HEK293 (cell line): Measurements from ENCODE around the gene TYMS.

ENCODE experiments used
- CTCF ChIA-PET: fragments of 350-600 bp; formaldehyde crosslinking; extraction: SDS; loops from one replicate; lab custom pipeline; 2021; ENCODE audit warnings: antibody characterized with exemption; lab: Yijun Ruan, JAX
- POLR2A ChIA-PET: fragments of 300-600 bp; formaldehyde crosslinking; extraction: SDS; loops from one replicate; lab custom pipeline; 2020; ENCODE audit warnings: antibody characterized with exemption, inconsistent platforms; lab: Yijun Ruan, JAX
- H3K27ac ChIP-seq: fragments of 200-500 bp; sonication (Bioruptor generic); 2 replicates; pipeline ENCODE4 v1.5.1; 2014; ENCODE audit warnings: low read depth, low read length, control low read depth, inconsistent platforms; ENCODE audit errors: extremely low read depth
- H3K36me3 ChIP-seq, 2 experiments: fragments of 200-500 bp in 1 of 2; sonication (Bioruptor generic) in 1 of 2; 1 replicate in 1 of 2; 2 replicates in 1 of 2; pipeline ENCODE4 v1.5.1; 2014 to 2017; ENCODE audit warnings: inconsistent platforms in 2 of 2, low read length in 2 of 2; ENCODE audit not compliant: control insufficient read depth in 2 of 2, insufficient read depth in 1 of 2
- H3K4me1 ChIP-seq: fragments of 200-500 bp; sonication (Bioruptor generic); 2 replicates; pipeline ENCODE4 v1.5.1; 2014; ENCODE audit warnings: mild to moderate bottlenecking, low read length, inconsistent platforms; ENCODE audit not compliant: control insufficient read depth, insufficient read depth
- H3K4me3 ChIP-seq: 2 replicates; pipeline ENCODE4 v1.5.1; 2011; ENCODE audit warnings: low read depth, mild to moderate bottlenecking, control low read depth, low read length, moderate library complexity
- H3K9me3 ChIP-seq: fragments of 200-500 bp; sonication (Bioruptor generic); 2 replicates; pipeline ENCODE4 v1.5.1; 2014; ENCODE audit warnings: low read depth, low read length, inconsistent platforms; ENCODE audit not compliant: control insufficient read depth, insufficient read depth
- KLF7 ChIP-seq: fragments of 450-650 bp; formaldehyde crosslinking; IDR thresholded peaks from 2 replicates; pipeline ENCODE4 v1.5.1; 2016; ENCODE audit warnings: missing biosample characterization, missing genetic modification characterization, borderline replicate concordance
- MZF1 ChIP-seq: fragments of 450-650 bp; formaldehyde crosslinking; IDR thresholded peaks from 2 replicates; pipeline ENCODE4 v1.5.1; 2017; ENCODE audit warnings: missing biosample characterization, missing genetic modification characterization, borderline replicate concordance
- OVOL3 ChIP-seq: fragments of 450-650 bp; formaldehyde crosslinking; IDR thresholded peaks from 2 replicates; pipeline ENCODE4 v1.5.1; 2016; ENCODE audit warnings: missing biosample characterization, missing genetic modification characterization
- WT1 ChIP-seq: fragments of 450-650 bp; formaldehyde crosslinking; IDR thresholded peaks from 2 replicates; pipeline ENCODE4 v1.5.1; 2016; ENCODE audit warnings: missing biosample characterization, missing genetic modification characterization
- ZBTB21 ChIP-seq: fragments of 450-650 bp; formaldehyde crosslinking; IDR thresholded peaks from 2 replicates; pipeline ENCODE4 v1.5.1; 2017; ENCODE audit warnings: missing biosample characterization, missing genetic modification characterization
- ZFP41 ChIP-seq: fragments of 450-650 bp; formaldehyde crosslinking; IDR thresholded peaks from 2 replicates; pipeline ENCODE4 v1.5.1; 2016; ENCODE audit warnings: missing biosample characterization, missing genetic modification characterization, borderline replicate concordance
- ZFP69B ChIP-seq: fragments of 450-650 bp; formaldehyde crosslinking; IDR thresholded peaks from 2 replicates; pipeline ENCODE4 v1.5.1; 2016; ENCODE audit warnings: missing biosample characterization, missing genetic modification characterization
- ZNF239 ChIP-seq: fragments of 450-650 bp; formaldehyde crosslinking; IDR thresholded peaks from 2 replicates; pipeline ENCODE4 v1.5.1; 2016; ENCODE audit warnings: missing biosample characterization, missing genetic modification characterization
- ZNF423 ChIP-seq: fragments of 450-650 bp; formaldehyde crosslinking; IDR thresholded peaks from 2 replicates; pipeline ENCODE4 v1.5.1; 2016; ENCODE audit warnings: missing biosample characterization, missing genetic modification characterization
- ZNF433 ChIP-seq: fragments of 450-650 bp; formaldehyde crosslinking; IDR thresholded peaks from 2 replicates; pipeline ENCODE4 v1.5.1; 2016; ENCODE audit warnings: missing biosample characterization, missing genetic modification characterization, low read depth
- ZNF530 ChIP-seq: fragments of 450-650 bp; formaldehyde crosslinking; IDR thresholded peaks from 2 replicates; pipeline ENCODE4 v1.5.1; 2016; ENCODE audit warnings: low read depth, missing biosample characterization, missing genetic modification characterization
- ZNF548 ChIP-seq: fragments of 450-650 bp; formaldehyde crosslinking; IDR thresholded peaks from 2 replicates; pipeline ENCODE4 v1.5.1; 2016; ENCODE audit warnings: missing biosample characterization, missing genetic modification characterization
- ZNF560 ChIP-seq: fragments of 450-650 bp; formaldehyde crosslinking; IDR thresholded peaks from 2 replicates; pipeline ENCODE4 v1.5.1; 2017; ENCODE audit warnings: missing biosample characterization, missing genetic modification characterization, borderline replicate concordance
- ZNF623 ChIP-seq: fragments of 450-650 bp; formaldehyde crosslinking; IDR thresholded peaks from 2 replicates; pipeline ENCODE4 v1.5.1; 2016; ENCODE audit warnings: missing biosample characterization, missing genetic modification characterization
- ZNF629 ChIP-seq: fragments of 450-650 bp; formaldehyde crosslinking; IDR thresholded peaks from 2 replicates; pipeline ENCODE4 v1.5.1; 2017; ENCODE audit warnings: missing biosample characterization, missing genetic modification characterization
- ZNF677 ChIP-seq: fragments of 450-650 bp; IDR thresholded peaks from 2 replicates; pipeline ENCODE4 v1.5.0; 2018; ENCODE audit warnings: missing biosample characterization, mild to moderate bottlenecking, missing genetic modification characterization, moderate library complexity
- ZNF843 ChIP-seq: fragments of 450-650 bp; formaldehyde crosslinking; IDR thresholded peaks from 2 replicates; pipeline ENCODE4 v1.5.1; 2016; ENCODE audit warnings: missing biosample characterization, missing genetic modification characterization
- ZSCAN23 ChIP-seq: fragments of 450-650 bp; formaldehyde crosslinking; IDR thresholded peaks from 2 replicates; pipeline ENCODE4 v1.5.1; 2016; ENCODE audit warnings: missing biosample characterization, missing genetic modification characterization
- TF ChIP-seq, protein P1 (sequence below): fragments of 450-650 bp; formaldehyde crosslinking; IDR thresholded peaks from 2 replicates; pipeline ENCODE4 v1.5.1; 2016; ENCODE audit warnings: missing biosample characterization, missing genetic modification characterization
- TF ChIP-seq, protein P2 (sequence below): fragments of 450-650 bp; formaldehyde crosslinking; IDR thresholded peaks from 2 replicates; pipeline ENCODE4 v1.5.1; 2016; ENCODE audit warnings: missing biosample characterization, missing genetic modification characterization, low read depth
- TF ChIP-seq, protein P3 (sequence below): fragments of 450-650 bp; formaldehyde crosslinking; IDR thresholded peaks from 2 replicates; pipeline ENCODE4 v1.5.1; 2017; ENCODE audit warnings: missing biosample characterization, missing genetic modification characterization

TYMS gene

DNA sequence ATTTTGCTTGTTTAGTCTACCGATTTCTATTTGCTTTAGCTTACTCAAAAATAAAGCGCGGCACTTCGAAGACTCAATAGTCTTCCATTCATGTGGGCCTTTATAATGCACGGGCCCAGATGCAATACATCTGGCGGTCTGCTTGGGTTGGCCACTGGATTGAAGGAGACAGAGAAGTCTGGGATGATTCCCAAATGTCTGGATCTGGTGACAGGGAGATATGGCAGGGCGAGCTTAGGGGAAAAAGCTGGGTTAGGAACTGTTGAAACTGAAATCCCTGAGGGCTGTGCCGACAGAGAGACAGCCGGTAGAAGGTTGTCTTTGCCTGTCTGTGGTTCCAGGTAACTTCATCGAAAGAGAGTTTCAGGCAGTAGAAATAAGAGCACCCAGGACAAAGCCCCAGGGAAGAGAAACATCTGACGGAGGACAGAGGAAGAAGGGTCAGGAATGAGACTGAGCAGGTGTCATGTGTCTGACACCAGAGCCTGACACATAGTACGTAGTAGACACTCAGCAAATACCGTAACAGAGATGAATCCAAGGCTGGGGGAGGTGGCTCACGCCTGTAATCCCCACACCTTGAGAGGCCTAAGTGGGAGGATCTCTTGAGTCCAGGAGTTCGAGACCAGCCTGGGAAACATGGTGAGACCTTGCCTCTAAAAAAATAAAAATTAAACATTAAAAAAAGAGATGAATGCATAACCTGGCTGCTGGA, 47.1 kb upstream of the TYMS start:
- ChIA-PET CTCF (interaction anchor here (0.6 to 1.0 kb wide), 3 partner anchors 104 to 1494 kb away, joined by 3 to 9 read pairs (median 3); no protein-coding TSS in a partner anchor), POLR2A (no interaction called here)
- no peak overlapping the region for H3K4me3 ChIP-seq
- H3K9me3 ChIP-seq, result no peaks in the 10 kb centered on the region
- no peak for TF ChIP-seq ZNF423
- peak; percentile 73; the same call in 1 of the 2 replicates for TF ChIP-seq MZF1 (tag by site-specific recombination)
- no peak for TF ChIP-seq ZNF239 (tag by site-specific recombination)
- no peak for TF ChIP-seq WT1 (tag by site-specific recombination)
- TF ChIP-seq ZNF629 (tag by site-specific recombination), result no peak
- H3K27ac ChIP-seq, result no peak overlapping the region
- H3K4me1 ChIP-seq, result no peaks in the 10 kb centered on the region
- H3K36me3 ChIP-seq, result no peaks in the 10 kb centered on the region

DNA sequence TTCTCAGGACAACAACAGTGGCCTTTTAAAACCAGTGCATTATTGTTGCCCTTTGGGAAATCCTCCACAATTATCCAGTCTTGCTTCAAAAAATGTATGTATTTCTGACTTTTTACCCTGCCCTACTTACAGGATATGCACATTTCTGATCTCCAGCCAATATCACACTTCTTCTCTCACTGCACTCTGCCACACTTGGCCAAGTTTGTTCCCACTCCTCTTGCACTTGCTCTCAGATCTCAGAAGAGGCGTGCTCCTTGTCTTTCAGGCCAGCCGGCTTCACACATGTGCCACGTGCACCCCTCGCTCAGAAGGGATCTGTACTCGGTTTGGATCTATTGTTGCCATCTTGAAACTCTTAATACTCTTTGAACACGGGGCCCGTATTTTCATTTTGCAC, 45.3 kb upstream of the TYMS start:
- ChIA-PET POLR2A (no interaction called here), CTCF (interaction anchor here (0.7 to 1.3 kb wide), 5 partner anchors 8 to 343 kb away, joined by 3 to 4 read pairs (median 4); partner anchors contain the start of gene CLUL1)
- TF ChIP-seq ZNF530 (tag by site-specific recombination) (no peak), ZFP41 (no peak), ZNF677 (no peak), ZFP69B (tag by site-specific recombination) (no peak), OVOL3 (tag by site-specific recombination) (no peak), ZNF548 (tag by site-specific recombination) (no peak), KLF7 (tag by site-specific recombination) (no peak), ZNF433 (tag by site-specific recombination) (no peak), ZNF843 (tag by site-specific recombination) (no peak), ZNF560 (tag by site-specific recombination) (no peak), ZNF239 (tag by site-specific recombination) (no peak), ZBTB21 (tag by site-specific recombination) (no peak), ZSCAN23 (tag by site-specific recombination) (no peak), ZNF623 (tag by site-specific recombination) (no peak)
- TF ChIP-seq, protein P1, sequence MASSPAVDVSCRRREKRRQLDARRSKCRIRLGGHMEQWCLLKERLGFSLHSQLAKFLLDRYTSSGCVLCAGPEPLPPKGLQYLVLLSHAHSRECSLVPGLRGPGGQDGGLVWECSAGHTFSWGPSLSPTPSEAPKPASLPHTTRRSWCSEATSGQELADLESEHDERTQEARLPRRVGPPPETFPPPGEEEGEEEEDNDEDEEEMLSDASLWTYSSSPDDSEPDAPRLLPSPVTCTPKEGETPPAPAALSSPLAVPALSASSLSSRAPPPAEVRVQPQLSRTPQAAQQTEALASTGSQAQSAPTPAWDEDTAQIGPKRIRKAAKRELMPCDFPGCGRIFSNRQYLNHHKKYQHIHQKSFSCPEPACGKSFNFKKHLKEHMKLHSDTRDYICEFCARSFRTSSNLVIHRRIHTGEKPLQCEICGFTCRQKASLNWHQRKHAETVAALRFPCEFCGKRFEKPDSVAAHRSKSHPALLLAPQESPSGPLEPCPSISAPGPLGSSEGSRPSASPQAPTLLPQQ, result no peak
- TF ChIP-seq, protein P2, sequence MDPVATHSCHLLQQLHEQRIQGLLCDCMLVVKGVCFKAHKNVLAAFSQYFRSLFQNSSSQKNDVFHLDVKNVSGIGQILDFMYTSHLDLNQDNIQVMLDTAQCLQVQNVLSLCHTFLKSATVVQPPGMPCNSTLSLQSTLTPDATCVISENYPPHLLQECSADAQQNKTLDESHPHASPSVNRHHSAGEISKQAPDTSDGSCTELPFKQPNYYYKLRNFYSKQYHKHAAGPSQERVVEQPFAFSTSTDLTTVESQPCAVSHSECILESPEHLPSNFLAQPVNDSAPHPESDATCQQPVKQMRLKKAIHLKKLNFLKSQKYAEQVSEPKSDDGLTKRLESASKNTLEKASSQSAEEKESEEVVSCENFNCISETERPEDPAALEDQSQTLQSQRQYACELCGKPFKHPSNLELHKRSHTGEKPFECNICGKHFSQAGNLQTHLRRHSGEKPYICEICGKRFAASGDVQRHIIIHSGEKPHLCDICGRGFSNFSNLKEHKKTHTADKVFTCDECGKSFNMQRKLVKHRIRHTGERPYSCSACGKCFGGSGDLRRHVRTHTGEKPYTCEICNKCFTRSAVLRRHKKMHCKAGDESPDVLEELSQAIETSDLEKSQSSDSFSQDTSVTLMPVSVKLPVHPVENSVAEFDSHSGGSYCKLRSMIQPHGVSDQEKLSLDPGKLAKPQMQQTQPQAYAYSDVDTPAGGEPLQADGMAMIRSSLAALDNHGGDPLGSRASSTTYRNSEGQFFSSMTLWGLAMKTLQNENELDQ (tag by site-specific recombination), result no peak
- TF ChIP-seq, protein P3, sequence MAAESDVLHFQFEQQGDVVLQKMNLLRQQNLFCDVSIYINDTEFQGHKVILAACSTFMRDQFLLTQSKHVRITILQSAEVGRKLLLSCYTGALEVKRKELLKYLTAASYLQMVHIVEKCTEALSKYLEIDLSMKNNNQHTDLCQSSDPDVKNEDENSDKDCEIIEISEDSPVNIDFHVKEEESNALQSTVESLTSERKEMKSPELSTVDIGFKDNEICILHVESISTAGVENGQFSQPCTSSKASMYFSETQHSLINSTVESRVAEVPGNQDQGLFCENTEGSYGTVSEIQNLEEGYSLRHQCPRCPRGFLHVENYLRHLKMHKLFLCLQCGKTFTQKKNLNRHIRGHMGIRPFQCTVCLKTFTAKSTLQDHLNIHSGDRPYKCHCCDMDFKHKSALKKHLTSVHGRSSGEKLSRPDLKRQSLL (tag by site-specific recombination), result no peak
- H3K9me3 ChIP-seq, result no peaks in the 10 kb centered on the region
- H3K36me3 ChIP-seq, result no peaks in the 10 kb centered on the region
- H3K27ac ChIP-seq, result no peak overlapping the region
- H3K4me3 ChIP-seq, result no peak overlapping the region
- no peaks in the 10 kb centered on the region for H3K4me1 ChIP-seq
